GM12878 (cell line): Measurements from ENCODE around the gene CCDC88C. TPM values are rescaled to one million over a fixed set of nuclear protein-coding genes. Genes with fewer than 3 reads are reported as not detected.

Source experiments
- ATAC-seq: fragments of 200-7000 bp; cut with Tn5 transposase; 3 replicates; pipeline ENCODE4 v1.9.1; 2020; ENCODE audit warnings: mild to moderate bottlenecking, moderate library complexity
- BruUV-seq: library from RNA; stranded (reverse); fragments of 400-500 nt; replicated peaks from 2 replicates; lab custom pipeline; 2021; lab: Mats Ljungman, UMichigan
- CTCF ChIA-PET: fragments of 300-600 bp; sonication (Branson Sonifier 250); formaldehyde crosslinking; extraction: SDS; loops from one replicate; lab custom pipeline; 2021; ENCODE audit warnings: inconsistent platforms; lab: Yijun Ruan, JAX
- POLR2A ChIA-PET: fragments of 350-600 bp; formaldehyde crosslinking; extraction: SDS; loops from one replicate; lab custom pipeline; 2021; ENCODE audit warnings: inconsistent platforms; lab: Charles Lee
- RAD21 ChIA-PET: fragments of 300-600 bp; sonication (Branson Sonifier 250); formaldehyde crosslinking; loops from one replicate; lab custom pipeline; 2023; ENCODE audit warnings: antibody characterized with exemption; ENCODE audit not compliant: unreplicated experiment; lab: Charles Lee
- SMC1A ChIA-PET: fragments of 300-600 bp; sonication (Branson Sonifier 250); formaldehyde crosslinking; loops from one replicate; lab custom pipeline; 2023; ENCODE audit not compliant: unreplicated experiment, uncharacterized antibody; lab: Charles Lee
- DNase-seq: peaks from one replicate; pipeline ENCODE4 v3.0.0-alpha.2; 2011; ENCODE audit warnings: low read depth, low spot score
- FAIRE-seq: peaks from 3 replicates; lab custom pipeline; 2011; peaks lifted over from hg19 to GRCh38; lab: Jason Lieb, UNC
- H2AFZ ChIP-seq: 2 replicates; pipeline ENCODE4 v1.6.0; 2011; ENCODE audit warnings: low read depth, low read length, control low read depth; ENCODE audit not compliant: control insufficient read depth
- H3K27ac ChIP-seq: 2 replicates; pipeline ENCODE4 v1.5.1; 2011; ENCODE audit warnings: control low read depth; ENCODE audit not compliant: control insufficient read depth, insufficient read depth
- H3K27me3 ChIP-seq, 2 experiments: replicated peaks in 1 of 2; 2 replicates each; pipeline versions ENCODE4 v1.6.0 to v1.6.1; 2011; ENCODE audit warnings: low read length in 1 of 2; ENCODE audit not compliant: control insufficient read depth in 2 of 2, insufficient read depth in 2 of 2
- H3K36me3 ChIP-seq, 2 experiments: 2 replicates each; pipeline ENCODE4 v1.5.1; 2011; ENCODE audit warnings: low read length in 1 of 2; ENCODE audit not compliant: control insufficient read depth in 2 of 2, insufficient read depth in 2 of 2
- H3K4me1 ChIP-seq: 2 replicates; pipeline ENCODE4 v1.6.1; 2011; ENCODE audit warnings: mild to moderate bottlenecking, low read length, moderate library complexity, mixed read lengths; ENCODE audit not compliant: control insufficient read depth, insufficient read depth
- H3K4me2 ChIP-seq: 2 replicates; pipeline ENCODE4 v1.6.0; 2011; ENCODE audit warnings: control low read depth; ENCODE audit not compliant: control insufficient read depth, insufficient read depth
- H3K4me3 ChIP-seq: fragments of 200-600 bp; sonication (generic); 2 replicates; pipeline ENCODE4 v1.5.1; 2016
- H3K79me2 ChIP-seq: 2 replicates; pipeline ENCODE4 v1.6.0; 2011; ENCODE audit warnings: low read length; ENCODE audit not compliant: control insufficient read depth, insufficient read depth
- H3K9ac ChIP-seq: 2 replicates; pipeline ENCODE4 v1.8.0; 2011; ENCODE audit warnings: low read length, control low read depth, mixed read lengths; ENCODE audit not compliant: control insufficient read depth, insufficient read depth
- H3K9me3 ChIP-seq: replicated peaks from 3 replicates; pipeline ENCODE4 v1.5.1; 2011; ENCODE audit warnings: mild to moderate bottlenecking, low read length; ENCODE audit not compliant: control insufficient read depth, insufficient read depth
- H4K20me1 ChIP-seq: 2 replicates; pipeline ENCODE4 v1.6.0; 2011; ENCODE audit not compliant: control insufficient read depth, insufficient read depth
- E2F8 ChIP-seq: fragments of 450-650 bp; IDR thresholded peaks from 2 replicates; pipeline ENCODE4 v1.6.1; 2018; ENCODE audit warnings: mild to moderate bottlenecking, low read depth, moderate library complexity; ENCODE audit not compliant: partially characterized antibody
- POLR2A ChIP-seq: IDR thresholded peaks from 2 replicates; pipeline ENCODE4 v1.6.1; 2011; ENCODE audit warnings: low read depth, mild to moderate bottlenecking, low read length
- WGBS: methylation state at CpG from one replicate; pipeline ENCODE4 v1.1.6; 2016; ENCODE audit warnings: low lambda C conversion rate; ENCODE audit not compliant: insufficient replicate concordance, insufficient coverage; ENCODE audit errors: missing lambda C conversion rate; 5-methylcytosine and 5-hydroxymethylcytosine counted together
- in situ Hi-C: fragments of 300-500 bp; cut with MboI; formaldehyde crosslinking; loops from 9 replicates; pipeline ENCODE4 v1.14.3; 2018; ENCODE audit warnings: mixed read lengths
- intact Hi-C: fragments of 100-400 bp; cut with micrococcal nuclease; formaldehyde crosslinking; loops from one replicate; pipeline ENCODE4 v1.14.2; 2022; ENCODE audit not compliant: unreplicated experiment
- polyA plus RNA-seq, 11 experiments: library from polyadenylated mRNA; depleted of rRNA in 4 of 11; unstranded in 6 of 11; stranded (reverse) in 5 of 11; fragments of >200 nt; fragmentation: Nextera tagmentation in 4 of 11; fragmentation: Illumina TruSeq in 1 of 11; extraction: Ambion mirVana in 4 of 11; extraction: Trizol in 1 of 11; gene quantifications; 1 replicate in 1 of 11; 2 replicates in 10 of 11; pipeline versions ENCODE4 v1.2.1 to v1.2.3, GENCODE V29; 2011 to 2016; ENCODE audit warnings: inconsistent platforms in 2 of 11, missing spikeins in 2 of 11, low read depth in 1 of 11
- total RNA-seq, 4 experiments: library from RNA; depleted of rRNA in 3 of 4; stranded (reverse); fragments of >200 nt in 3 of 4; fragmentation: Illumina TruSeq in 1 of 4; extraction: Trizol in 1 of 4; gene quantifications; 2 replicates each; pipeline versions ENCODE4 v1.2.1 to v1.2.3, GENCODE V29; 2013 to 2021

Gene CCDC88C
- total and polyA plus RNA-seq, 10 of the 15 experiments (the other 5 are each of a cell fraction or from before 2014, with no cell fraction given) = 4.0 to 79.6 (median 36.6) TPM

GRCh38 chr14:91282954-91283645, 134.5 kb downstream of the CCDC88C start:
- ChIA-PET CTCF (interaction anchor here (11.1 kb wide), 1 partner anchor 107 kb away, joined by 211 read pairs; no protein-coding TSS in a partner anchor), SMC1A (interaction anchor here (1.1 kb wide), 1 partner anchor 106 kb away, joined by 4 read pairs; no protein-coding TSS in a partner anchor), RAD21 (no interaction called here), POLR2A (no interaction called here)
- Histone ChIP-seq H3K4me1 (no peaks in the 10 kb centered on the region), H3K27ac (no peak overlapping the region), H3K9me3 (no peaks in the 10 kb centered on the region), H3K4me2 (no peak overlapping the region), H2AFZ (no peak overlapping the region), H3K9ac (no peak overlapping the region), H3K36me3 (peaks cover 51 to 54% of the 10 kb centered on the region in 2 experiments), H3K79me2 (no peaks in the 10 kb centered on the region), H3K27me3 (no peaks in the 10 kb centered on the region), H3K4me3 (no peak overlapping the region), H4K20me1 (no peaks in the 10 kb centered on the region; the same call in 1 of the 2 replicates)
- TF ChIP-seq E2F8 = no peak
- 0 out of 2 replicates have a peak, but pooled peaks have one; percentile 10 for TF ChIP-seq POLR2A
- over 99% methylated on average over 14 of the region's 14 CpGs for WGBS
- intact Hi-C loops (no loop called here), in situ Hi-C loops (no loop called here)
- no peak for DNase-seq
- BruUV-seq = no TSS peak
- ATAC-seq = no peak
- FAIRE-seq = no peak
